OCI-LY3 (cell line): ENCODE results near the gene TBC1D23.
"Not testable (repeated sequence)": the region's sequence is repeated elsewhere in the genome, so short reads cannot be mapped to it uniquely, and the experiment has no call there.

Source experiments
- H2AFZ ChIP-seq: fragments of 200-600, 300-600 bp; shearing (Covaris generic); 2 replicates; pipeline ENCODE4 v1.6.0; 2014; ENCODE audit warnings: antibody characterized with exemption, low read depth, low read length
- H3K27ac ChIP-seq: fragments of 200-600, 300-600 bp; sonication (generic); 2 replicates; pipeline ENCODE4 v1.5.1; 2014; ENCODE audit warnings: mild to moderate bottlenecking, low read length, moderate library complexity, mixed read lengths
- H3K27me3 ChIP-seq: fragments of 200-600, 300-600 bp; sonication (generic); 2 replicates; pipeline ENCODE4 v1.6.1; 2014; ENCODE audit warnings: low read depth, low read length, mixed read lengths
- H3K36me3 ChIP-seq: fragments of 200-600, 300-600 bp; sonication (generic); replicated peaks from 2 replicates; pipeline ENCODE3; 2014; ENCODE audit warnings: low read depth, low read length, mixed read lengths
- H3K4me1 ChIP-seq: fragments of 300-600, 200-600 bp; sonication (generic); 2 replicates; pipeline ENCODE4 v1.6.1; 2014; ENCODE audit warnings: low read length, mixed read lengths
- H3K4me2 ChIP-seq: fragments of 200-600, 300-600 bp; sonication (generic); 2 replicates; pipeline ENCODE4 v1.6.1; 2014; ENCODE audit warnings: low read length, mixed read lengths
- H3K4me3 ChIP-seq: fragments of 300-600, 200-600 bp; sonication (generic); 2 replicates; pipeline ENCODE4 v1.5.1; 2014; ENCODE audit warnings: antibody characterized with exemption, mild to moderate bottlenecking, low read length, moderate library complexity
- H3K79me2 ChIP-seq: fragments of 300-600, 200-600 bp; shearing (Covaris generic); 2 replicates; pipeline ENCODE4 v1.6.1; 2014; ENCODE audit warnings: mild to moderate bottlenecking, low read length, mixed read lengths
- H3K9ac ChIP-seq: fragments of 300-600, 200-600 bp; shearing (Covaris generic); 2 replicates; pipeline ENCODE4 v1.6.0; 2014; ENCODE audit warnings: mild to moderate bottlenecking, low read length, moderate library complexity
- H3K9me3 ChIP-seq: fragments of 200-600, 300-600 bp; shearing (Covaris generic); 2 replicates; pipeline ENCODE4 v1.6.1; 2014; ENCODE audit warnings: low read length, mixed read lengths; ENCODE audit not compliant: insufficient read depth
- H4K20me1 ChIP-seq: fragments of 200-600, 300-600 bp; sonication (generic); 2 replicates; pipeline ENCODE4 v1.6.1; 2016; ENCODE audit warnings: low read length, mixed read lengths; ENCODE audit not compliant: insufficient read depth
- EZH2phosphoT487 ChIP-seq: fragments of 200-600 bp; shearing (Covaris generic); IDR thresholded peaks from 2 replicates; pipeline ENCODE4 v1.6.1; 2018; ENCODE audit warnings: antibody characterized with exemption, mixed run types, low read depth
- TF ChIP-seq, protein P1 (sequence below): fragments of 200-600, 300-600 bp; sonication (generic); IDR thresholded peaks from 2 replicates; pipeline ENCODE4 v1.5.1; 2014; ENCODE audit warnings: antibody characterized with exemption, low read length, low read depth

Gene TBC1D23

DNA sequence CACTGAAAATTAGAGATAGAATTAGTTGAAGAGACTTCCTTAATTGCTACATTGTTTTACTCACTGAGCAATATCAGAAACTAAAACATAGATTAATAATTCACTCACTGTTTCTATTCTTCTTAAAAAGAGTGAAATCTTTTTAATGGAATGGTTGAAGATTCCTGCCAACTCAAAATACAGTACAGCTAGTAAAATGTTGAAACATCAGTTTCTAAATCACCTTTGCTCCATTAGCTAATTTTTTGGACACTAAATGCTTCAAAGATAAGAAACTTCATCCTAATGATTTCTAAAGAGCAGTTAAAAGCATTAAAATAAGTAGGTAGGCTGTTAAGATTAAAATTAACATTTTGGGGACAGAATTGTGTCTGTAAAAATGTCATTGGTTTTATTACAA is 63.3 kb downstream of the TBC1D23 start:
- TF ChIP-seq, protein P1, sequence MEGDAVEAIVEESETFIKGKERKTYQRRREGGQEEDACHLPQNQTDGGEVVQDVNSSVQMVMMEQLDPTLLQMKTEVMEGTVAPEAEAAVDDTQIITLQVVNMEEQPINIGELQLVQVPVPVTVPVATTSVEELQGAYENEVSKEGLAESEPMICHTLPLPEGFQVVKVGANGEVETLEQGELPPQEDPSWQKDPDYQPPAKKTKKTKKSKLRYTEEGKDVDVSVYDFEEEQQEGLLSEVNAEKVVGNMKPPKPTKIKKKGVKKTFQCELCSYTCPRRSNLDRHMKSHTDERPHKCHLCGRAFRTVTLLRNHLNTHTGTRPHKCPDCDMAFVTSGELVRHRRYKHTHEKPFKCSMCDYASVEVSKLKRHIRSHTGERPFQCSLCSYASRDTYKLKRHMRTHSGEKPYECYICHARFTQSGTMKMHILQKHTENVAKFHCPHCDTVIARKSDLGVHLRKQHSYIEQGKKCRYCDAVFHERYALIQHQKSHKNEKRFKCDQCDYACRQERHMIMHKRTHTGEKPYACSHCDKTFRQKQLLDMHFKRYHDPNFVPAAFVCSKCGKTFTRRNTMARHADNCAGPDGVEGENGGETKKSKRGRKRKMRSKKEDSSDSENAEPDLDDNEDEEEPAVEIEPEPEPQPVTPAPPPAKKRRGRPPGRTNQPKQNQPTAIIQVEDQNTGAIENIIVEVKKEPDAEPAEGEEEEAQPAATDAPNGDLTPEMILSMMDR: no peak
- TF ChIP-seq EZH2phosphoT487: no peak
- Histone ChIP-seq H3K4me1 (peaks cover 4% of the 10 kb centered on the region), H3K9me3 (no peaks in the 10 kb centered on the region), H3K4me2 (no peak overlapping the region), H3K27me3 (no peaks in the 10 kb centered on the region), H3K79me2 (no peaks in the 10 kb centered on the region), H4K20me1 (no peaks in the 10 kb centered on the region), H3K27ac (no peak overlapping the region), H3K36me3 (no peaks in the 10 kb centered on the region), H2AFZ (no peak overlapping the region), H3K9ac (no peak overlapping the region), H3K4me3 (no peak overlapping the region)

DNA sequence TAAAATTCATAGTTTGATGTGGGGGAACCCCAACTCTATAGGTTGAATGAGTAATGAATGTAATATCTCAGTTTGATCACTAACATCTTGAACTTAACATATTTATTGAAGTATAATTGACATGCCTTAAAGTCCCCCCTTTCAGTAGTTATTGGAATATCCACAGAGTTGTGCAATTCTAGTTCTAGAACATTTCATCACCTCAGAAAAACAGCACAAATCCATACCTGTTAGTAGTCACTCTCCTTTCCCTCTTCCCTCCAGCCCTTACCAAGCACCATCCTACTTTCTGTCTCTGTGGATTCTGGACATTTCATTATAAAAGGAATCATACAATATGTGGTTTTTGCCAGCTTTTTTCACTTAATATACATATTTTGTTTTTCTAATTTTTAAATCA is 65.0 kb downstream of the TBC1D23 start:
- Histone ChIP-seq H3K4me1 (peaks cover 4% of the 10 kb centered on the region), H3K36me3 (no peaks in the 10 kb centered on the region), H2AFZ (no peak overlapping the region), H3K27me3 (no peaks in the 10 kb centered on the region), H4K20me1 (no peaks in the 10 kb centered on the region), H3K79me2 (no peaks in the 10 kb centered on the region), H3K9me3 (no peaks in the 10 kb centered on the region), H3K9ac (no peak overlapping the region), H3K4me2 (no peak overlapping the region), H3K27ac (no peak overlapping the region), H3K4me3 (no peak overlapping the region)
- TF ChIP-seq EZH2phosphoT487: no peak
- TF ChIP-seq, protein P1: no peak

DNA sequence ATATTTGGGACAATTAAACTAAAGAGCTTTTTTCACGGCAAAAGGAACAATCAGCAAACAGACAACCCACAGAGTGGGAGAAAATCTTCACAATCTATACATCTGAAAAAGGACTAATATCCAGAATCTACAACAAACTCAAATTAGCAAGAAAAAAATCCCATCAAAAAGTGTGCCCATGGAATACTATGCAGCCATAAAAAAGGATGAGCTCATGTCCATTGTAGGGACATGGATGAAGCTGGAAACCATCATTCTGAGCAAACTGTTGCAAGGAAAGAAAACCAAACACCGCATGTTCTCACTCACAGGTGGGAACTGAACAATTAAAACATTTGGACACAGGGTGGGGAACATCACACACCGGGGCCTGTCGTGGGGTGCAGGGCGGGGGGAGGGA is 66.6 kb downstream of the TBC1D23 start:
- H3K9ac ChIP-seq, H3K79me2 ChIP-seq, H2AFZ ChIP-seq, H3K4me1 ChIP-seq, H3K36me3 ChIP-seq, H3K4me3 ChIP-seq, H4K20me1 ChIP-seq, H3K27me3 ChIP-seq, H3K9me3 ChIP-seq, H3K27ac ChIP-seq, H3K4me2 ChIP-seq: not testable (repeated sequence)

DNA sequence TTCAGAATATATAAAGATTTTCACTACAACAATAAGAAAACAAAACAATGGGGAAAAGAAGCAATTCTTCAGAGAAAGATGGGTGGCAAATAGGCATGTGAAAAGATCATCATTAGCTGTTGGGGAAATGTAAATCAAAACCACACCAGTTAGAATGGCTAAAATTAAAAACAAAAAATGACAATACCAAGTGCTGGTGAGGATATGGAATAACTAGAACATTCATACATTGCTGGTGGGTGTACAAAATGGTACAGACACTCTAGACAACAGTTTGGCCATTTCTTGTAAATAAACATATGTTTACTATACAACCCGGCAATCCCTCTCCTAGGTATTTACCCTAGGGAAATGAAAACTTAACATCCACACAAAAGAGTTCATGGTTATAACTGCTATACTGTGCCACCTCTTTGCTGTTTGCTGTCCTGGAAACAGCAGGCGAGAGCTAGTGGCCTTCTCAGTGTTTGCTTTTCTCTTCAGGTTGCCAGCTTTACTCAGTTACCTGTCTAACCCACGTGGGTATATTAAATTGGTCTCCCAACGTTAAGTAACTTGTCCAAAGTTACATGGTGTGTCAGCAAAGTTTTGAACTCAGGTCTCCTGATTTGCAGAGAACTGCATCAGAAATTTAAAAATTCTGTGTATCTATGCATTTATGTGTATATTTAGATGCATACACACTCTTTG is 69.2 kb downstream of the TBC1D23 start:
- Histone ChIP-seq H3K9me3 (no peaks in the 10 kb centered on the region), H4K20me1 (no peaks in the 10 kb centered on the region), H3K79me2 (no peaks in the 10 kb centered on the region; the same call in 1 of the 2 replicates), H3K27me3 (no peaks in the 10 kb centered on the region), H3K4me2 (no peak overlapping the region), H3K36me3 (no peaks in the 10 kb centered on the region), H3K4me3 (no peak overlapping the region), H3K9ac (no peak overlapping the region), H3K27ac (no peak overlapping the region), H3K4me1 (no peaks in the 10 kb centered on the region), H2AFZ (no peak overlapping the region)
- TF ChIP-seq EZH2phosphoT487: no peak
- TF ChIP-seq, protein P1: no peak
